Lower lobe of right lung (tissue), 2 donors: ENCODE measurements around the gene FXYD3. TPM values are rescaled to one million over a fixed set of nuclear protein-coding genes. Genes with fewer than 3 reads are reported as not detected.
A peak's percentile ranks its signal among the peaks of the same experiment; 100 is the strongest.

Experiments
- ATAC-seq, 2 donors: fragments of 200-7000 bp; cut with Tn5 transposase; one replicate each; pipeline ENCODE4 v1.9.1; 2020 to 2022; ENCODE audit warnings: mild to moderate bottlenecking in 2 of 2, moderate library complexity in 2 of 2
- DNase-seq: peaks from one replicate; pipeline ENCODE4 v3.0.0-alpha.2; 2020
- H3K27ac ChIP-seq: fragments of 200-600 bp; one replicate; pipeline ENCODE4 v1.8.0; 2022
- H3K27me3 ChIP-seq: fragments of 200-600 bp; one replicate; pipeline ENCODE4 v1.8.0; 2022; ENCODE audit warnings: low read depth
- H3K36me3 ChIP-seq: fragments of 200-600 bp; one replicate; pipeline ENCODE4 v1.8.0; 2022; ENCODE audit warnings: mild to moderate bottlenecking
- H3K4me1 ChIP-seq: fragments of 200-600 bp; one replicate; pipeline ENCODE4 v1.8.0; 2022
- H3K4me3 ChIP-seq: fragments of 200-600 bp; one replicate; pipeline ENCODE4 v1.8.0; 2022; ENCODE audit warnings: mild to moderate bottlenecking
- H3K9me3 ChIP-seq: fragments of 200-600 bp; one replicate; pipeline ENCODE4 v1.8.0; 2022
- intact Hi-C: fragments of 100-400 bp; cut with DNase I; formaldehyde crosslinking; loops from one replicate; pipeline ENCODE4 v1.11.0; 2022
- long read RNA-seq: library from polyadenylated mRNA; unstranded; transcript quantifications from one replicate; pipeline ENCODE4 v2.0.0, GENCODE V29; 2021
- total RNA-seq: library from RNA; stranded (reverse); fragmentation: NEBNext Ultra II Directional; extraction: Animal tissue kit (Norgen Biotek cat#: 25700); gene quantifications from one replicate; pipeline ENCODE4 v1.2.1, GENCODE V29; 2021
- TF ChIP-seq, protein P1 (sequence below): fragments of 200-600 bp; IDR thresholded peaks from one replicate; pipeline ENCODE4 v1.8.0; 2022; ENCODE audit warnings: antibody characterized with exemption, mild to moderate bottlenecking
- donor health status: DM: no; HTN: yes; CAD: no; lungs with severe emphysema.

The FXYD3 gene, protein sequence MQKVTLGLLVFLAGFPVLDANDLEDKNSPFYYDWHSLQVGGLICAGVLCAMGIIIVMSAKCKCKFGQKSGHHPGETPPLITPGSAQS
- 135 TPM for total RNA-seq
- long read RNA-seq, partial matches to known transcripts, result 70 of 86 reads
- long read RNA-seq, other reads (novel, unspliced or antisense), result 11 of 86 reads

DNA sequence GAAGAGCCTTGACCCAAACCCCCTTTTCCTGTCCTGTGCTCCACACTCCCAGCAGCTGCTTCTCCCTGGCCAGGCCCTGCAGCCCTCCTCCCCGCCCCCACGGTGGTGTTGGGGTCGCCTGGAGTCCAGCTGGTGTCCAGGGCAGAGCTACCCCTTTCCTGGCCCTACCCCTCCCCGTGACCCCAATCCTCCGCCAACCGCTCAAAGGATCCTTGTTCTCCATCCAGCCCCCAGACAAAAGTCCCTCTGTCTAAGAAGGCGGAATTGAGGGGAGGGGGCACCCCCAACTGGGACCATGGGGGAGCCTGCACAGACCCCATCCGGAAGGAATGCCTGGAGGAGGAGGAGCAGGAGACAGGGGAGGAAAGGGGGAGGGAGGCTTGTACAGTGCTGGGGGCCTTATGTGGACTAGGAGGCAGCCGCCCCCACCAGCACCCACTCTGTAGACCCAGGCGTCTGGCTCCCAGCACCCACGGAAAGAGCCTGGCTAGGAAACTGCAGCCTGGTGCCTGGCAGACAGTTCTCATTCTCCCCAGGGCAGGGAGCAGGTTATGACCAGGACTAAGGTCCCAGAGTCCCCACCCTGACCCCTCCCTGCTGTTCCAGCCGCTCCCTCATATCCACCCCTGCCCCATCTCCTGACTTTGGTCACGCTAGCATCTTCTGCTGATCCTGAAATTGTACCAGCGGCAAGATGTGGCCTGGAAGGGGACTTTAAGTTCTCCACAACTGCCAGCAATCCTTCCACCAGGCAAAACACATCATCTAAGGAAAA is at the start of gene FXYD3:
Gene FXYD3, plus strand, starts transcription at position 647 of the 775 bp plus-strand sequence. CDS start 3,554 bp downstream, outside the sequence.
- DNase-seq (no peak), ATAC-seq (peak in 1 of 2 donors; percentile 4)
- Histone ChIP-seq H3K4me3 (peak within 1 kb of the TSS; percentile 48), H3K9me3 (no peaks in the 10 kb centered on the region), H3K27me3 (no peaks in the 10 kb centered on the region), H3K27ac (peak within 1 kb of the TSS; percentile 78), H3K4me1 (peaks cover 12% of the 10 kb centered on the region), H3K36me3 (no peaks in the 10 kb centered on the region)
- intact Hi-C loops, result no loop called here
- TF ChIP-seq, protein P1, sequence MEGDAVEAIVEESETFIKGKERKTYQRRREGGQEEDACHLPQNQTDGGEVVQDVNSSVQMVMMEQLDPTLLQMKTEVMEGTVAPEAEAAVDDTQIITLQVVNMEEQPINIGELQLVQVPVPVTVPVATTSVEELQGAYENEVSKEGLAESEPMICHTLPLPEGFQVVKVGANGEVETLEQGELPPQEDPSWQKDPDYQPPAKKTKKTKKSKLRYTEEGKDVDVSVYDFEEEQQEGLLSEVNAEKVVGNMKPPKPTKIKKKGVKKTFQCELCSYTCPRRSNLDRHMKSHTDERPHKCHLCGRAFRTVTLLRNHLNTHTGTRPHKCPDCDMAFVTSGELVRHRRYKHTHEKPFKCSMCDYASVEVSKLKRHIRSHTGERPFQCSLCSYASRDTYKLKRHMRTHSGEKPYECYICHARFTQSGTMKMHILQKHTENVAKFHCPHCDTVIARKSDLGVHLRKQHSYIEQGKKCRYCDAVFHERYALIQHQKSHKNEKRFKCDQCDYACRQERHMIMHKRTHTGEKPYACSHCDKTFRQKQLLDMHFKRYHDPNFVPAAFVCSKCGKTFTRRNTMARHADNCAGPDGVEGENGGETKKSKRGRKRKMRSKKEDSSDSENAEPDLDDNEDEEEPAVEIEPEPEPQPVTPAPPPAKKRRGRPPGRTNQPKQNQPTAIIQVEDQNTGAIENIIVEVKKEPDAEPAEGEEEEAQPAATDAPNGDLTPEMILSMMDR, result no peak

DNA sequence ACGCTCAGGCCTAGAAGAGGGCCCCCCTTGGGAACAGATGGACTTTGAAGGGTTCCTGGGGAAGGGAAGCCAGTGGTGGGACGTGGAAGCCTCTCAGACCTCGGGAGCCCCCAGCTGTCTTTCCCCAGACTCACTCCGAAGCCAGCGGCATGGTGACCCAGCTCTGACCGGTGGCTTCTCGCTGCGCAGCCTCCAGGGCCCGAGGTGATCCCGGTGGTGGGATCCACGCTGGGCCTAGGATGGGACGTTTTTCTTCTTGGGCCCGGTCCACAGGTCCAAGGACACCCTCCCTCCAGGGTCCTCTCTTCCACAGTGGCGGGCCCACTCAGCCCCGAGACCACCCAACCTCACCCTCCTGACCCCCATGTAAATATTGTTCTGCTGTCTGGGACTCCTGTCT is 49.5 kb upstream of the FXYD3 start:
- Histone ChIP-seq H3K36me3 (no peaks in the 10 kb centered on the region), H3K4me1 (peaks cover 6% of the 10 kb centered on the region), H3K4me3 (no peak overlapping the region), H3K27me3 (no peaks in the 10 kb centered on the region), H3K9me3 (peaks cover 3% of the 10 kb centered on the region), H3K27ac (no peak overlapping the region)
- TF ChIP-seq, protein P1, result no peak
- ATAC-seq, result no peak
- peak; percentile 29 for DNase-seq
- intact Hi-C loops, result no loop called here

DNA sequence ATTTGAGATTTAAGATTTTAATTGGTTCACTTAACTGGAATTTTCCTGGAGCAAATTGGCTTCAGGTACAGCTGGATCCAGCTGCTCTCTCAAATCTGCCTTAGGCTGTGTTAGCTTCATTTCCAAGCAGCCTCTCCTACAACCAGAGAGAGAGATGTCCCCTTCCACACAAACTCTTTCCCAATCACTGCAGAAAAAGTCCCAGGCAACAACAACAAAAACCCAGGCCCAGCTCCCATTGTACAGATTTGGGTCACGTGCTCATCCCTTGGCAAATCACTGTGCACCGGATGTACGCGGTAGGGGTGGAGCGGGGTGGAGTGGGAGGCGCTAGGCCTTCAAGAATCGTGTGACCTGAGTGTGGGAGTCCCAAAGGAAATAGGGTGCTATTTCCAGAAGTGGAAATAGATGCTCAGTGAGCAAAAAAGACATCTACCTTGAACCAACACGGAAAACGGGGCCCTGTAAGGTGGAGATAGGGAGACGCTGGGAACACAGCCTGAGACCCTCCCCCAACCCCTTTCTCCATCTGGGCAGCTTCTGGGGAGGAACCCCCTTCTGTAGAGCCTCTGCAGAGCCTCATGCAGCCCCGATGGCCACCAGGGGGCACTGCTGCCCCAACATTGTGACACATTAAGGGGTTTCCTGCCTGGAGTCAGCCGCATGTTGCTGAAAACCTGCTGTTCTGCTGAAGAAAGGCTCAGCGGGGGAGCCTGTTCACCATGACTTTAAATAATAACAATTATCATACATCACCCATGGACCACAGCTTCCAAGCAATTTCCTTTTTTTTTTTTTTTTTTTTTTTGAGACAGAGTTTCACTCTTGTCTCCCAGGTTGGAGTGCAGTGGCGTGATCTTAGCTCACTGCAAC is 48.7 kb upstream of the FXYD3 start:
- ATAC-seq (peak; percentile 90 to 91), DNase-seq (peak; percentile 91)
- no peaks in the 10 kb centered on the region for H3K27me3 ChIP-seq
- intact Hi-C loops, result no loop called here
- TF ChIP-seq, protein P1, result peak; percentile 92
- H3K36me3 ChIP-seq, result no peaks in the 10 kb centered on the region
- peaks cover 3% of the 10 kb centered on the region for H3K9me3 ChIP-seq
- H3K4me3 ChIP-seq, result no peak overlapping the region
- no peak overlapping the region for H3K27ac ChIP-seq
- peaks cover 6% of the 10 kb centered on the region for H3K4me1 ChIP-seq

DNA sequence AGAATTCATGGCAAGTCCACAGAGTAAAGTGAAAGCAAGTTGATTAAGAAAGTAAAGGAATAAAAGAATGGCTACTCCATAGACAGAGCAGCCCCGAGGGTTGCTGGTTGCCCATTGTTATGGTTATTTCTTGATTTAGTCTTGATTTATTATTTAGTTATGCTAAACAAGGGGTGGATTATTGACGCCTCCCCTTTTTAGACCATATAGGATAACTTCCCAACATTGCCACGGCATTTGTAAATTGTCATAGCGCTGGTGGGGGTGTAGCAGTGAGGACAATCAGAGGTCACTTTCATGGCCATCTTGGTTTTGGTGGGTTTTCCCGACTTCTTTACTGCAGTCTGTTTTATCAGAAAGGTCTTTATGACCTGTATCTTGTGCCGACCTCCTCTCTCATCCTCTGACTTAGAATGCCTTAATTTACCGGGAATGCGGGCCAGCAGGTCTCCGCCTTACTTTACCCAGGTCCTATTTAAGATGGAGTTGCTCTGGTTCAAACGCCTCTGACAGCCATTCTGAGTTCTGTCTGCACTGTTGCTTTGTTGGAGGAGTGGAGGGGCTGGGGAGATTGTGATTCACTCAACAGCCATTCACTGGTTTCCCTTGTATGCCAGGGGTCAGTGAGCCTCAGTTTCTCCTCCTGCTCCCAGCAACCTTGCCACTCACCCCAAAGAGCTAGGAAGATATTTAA is 46.5 kb upstream of the FXYD3 start:
- Histone ChIP-seq H3K27me3 (no peaks in the 10 kb centered on the region), H3K4me3 (no peak overlapping the region), H3K4me1 (peaks cover 6% of the 10 kb centered on the region), H3K36me3 (no peaks in the 10 kb centered on the region), H3K9me3 (peaks cover 3% of the 10 kb centered on the region), H3K27ac (no peak overlapping the region)
- DNase-seq (peak; percentile 6), ATAC-seq (no peak)
- intact Hi-C loops, result no loop called here
- TF ChIP-seq, protein P1, result no peak

DNA sequence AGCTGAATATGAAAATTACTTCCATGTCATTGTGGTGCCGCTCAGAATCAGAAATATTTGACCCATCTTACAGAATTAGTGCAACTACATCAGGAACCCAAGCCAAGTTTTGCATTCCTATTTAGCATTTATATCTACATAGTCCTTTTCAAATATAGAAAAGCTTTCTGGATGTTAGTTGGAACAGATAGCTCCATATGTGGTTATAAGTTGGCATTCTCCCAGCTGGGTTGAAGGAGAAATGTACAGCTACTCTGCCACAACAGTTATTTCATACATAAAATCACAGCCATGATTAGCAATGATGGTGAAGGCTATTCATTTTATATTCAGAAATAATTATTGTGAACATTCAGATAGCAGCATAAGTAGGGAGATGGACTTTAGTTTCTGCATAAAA is 45.9 kb upstream of the FXYD3 start:
- ATAC-seq (no peak), DNase-seq (no peak)
- H3K4me3 ChIP-seq, result no peak overlapping the region
- no peaks in the 10 kb centered on the region for H3K27me3 ChIP-seq
- no peaks in the 10 kb centered on the region for H3K36me3 ChIP-seq
- no peak overlapping the region for H3K27ac ChIP-seq
- intact Hi-C loops, result no loop called here
- peaks cover 6% of the 10 kb centered on the region for H3K4me1 ChIP-seq
- TF ChIP-seq, protein P1, result no peak
- H3K9me3 ChIP-seq, result peaks cover 3% of the 10 kb centered on the region
